ENCODE data around the gene FOXO1.

DNA sequence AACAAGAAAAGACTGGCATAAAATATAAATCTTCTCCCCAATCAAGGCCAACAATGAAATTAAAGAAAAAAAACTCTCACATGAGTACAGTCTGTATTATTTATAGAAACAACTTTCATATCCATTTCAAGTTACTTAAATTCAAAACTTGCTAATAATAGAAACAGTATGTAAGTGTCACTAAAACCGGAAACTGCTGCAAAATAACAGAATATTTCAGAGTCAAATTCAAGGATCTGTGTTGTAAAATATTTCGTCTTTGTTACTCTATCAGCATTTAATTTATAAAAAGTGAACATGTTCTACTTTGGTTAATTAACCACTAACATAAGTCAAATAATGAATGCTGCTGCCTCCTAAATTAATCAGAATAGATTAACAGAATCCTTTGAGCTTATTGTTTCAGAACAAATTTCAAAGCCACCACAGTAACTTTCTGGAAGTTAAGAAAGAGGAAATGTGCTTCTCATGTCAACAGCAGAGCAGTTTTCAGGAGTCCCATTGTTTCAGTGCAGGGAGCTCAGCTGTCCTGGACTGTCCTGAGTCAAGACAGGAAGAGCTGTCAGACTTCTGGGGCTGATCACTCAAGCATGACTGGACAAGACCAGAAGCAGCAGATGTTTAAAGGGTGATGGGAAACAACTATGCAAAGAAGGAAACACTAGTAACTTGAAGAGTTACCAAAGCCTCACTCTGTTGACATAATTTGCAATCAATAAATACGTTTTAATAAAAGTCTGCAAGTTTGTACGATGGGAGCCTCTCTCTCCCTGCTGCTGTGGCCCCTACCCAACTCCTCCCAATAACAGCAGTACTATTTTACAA lies 76.9 kb downstream of the FOXO1 start:
- TF ChIP-seq EZH2 (IDR thresholded peaks at IDR 0.05; ENCODE audit: low read depth) = no peak
- TF ChIP-seq, protein P1, sequence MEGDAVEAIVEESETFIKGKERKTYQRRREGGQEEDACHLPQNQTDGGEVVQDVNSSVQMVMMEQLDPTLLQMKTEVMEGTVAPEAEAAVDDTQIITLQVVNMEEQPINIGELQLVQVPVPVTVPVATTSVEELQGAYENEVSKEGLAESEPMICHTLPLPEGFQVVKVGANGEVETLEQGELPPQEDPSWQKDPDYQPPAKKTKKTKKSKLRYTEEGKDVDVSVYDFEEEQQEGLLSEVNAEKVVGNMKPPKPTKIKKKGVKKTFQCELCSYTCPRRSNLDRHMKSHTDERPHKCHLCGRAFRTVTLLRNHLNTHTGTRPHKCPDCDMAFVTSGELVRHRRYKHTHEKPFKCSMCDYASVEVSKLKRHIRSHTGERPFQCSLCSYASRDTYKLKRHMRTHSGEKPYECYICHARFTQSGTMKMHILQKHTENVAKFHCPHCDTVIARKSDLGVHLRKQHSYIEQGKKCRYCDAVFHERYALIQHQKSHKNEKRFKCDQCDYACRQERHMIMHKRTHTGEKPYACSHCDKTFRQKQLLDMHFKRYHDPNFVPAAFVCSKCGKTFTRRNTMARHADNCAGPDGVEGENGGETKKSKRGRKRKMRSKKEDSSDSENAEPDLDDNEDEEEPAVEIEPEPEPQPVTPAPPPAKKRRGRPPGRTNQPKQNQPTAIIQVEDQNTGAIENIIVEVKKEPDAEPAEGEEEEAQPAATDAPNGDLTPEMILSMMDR (conservative IDR thresholded peaks at IDR 0.05) = no peak
